ENCODE measurements around the gene STUB1.

The STUB1 gene

DNA sequence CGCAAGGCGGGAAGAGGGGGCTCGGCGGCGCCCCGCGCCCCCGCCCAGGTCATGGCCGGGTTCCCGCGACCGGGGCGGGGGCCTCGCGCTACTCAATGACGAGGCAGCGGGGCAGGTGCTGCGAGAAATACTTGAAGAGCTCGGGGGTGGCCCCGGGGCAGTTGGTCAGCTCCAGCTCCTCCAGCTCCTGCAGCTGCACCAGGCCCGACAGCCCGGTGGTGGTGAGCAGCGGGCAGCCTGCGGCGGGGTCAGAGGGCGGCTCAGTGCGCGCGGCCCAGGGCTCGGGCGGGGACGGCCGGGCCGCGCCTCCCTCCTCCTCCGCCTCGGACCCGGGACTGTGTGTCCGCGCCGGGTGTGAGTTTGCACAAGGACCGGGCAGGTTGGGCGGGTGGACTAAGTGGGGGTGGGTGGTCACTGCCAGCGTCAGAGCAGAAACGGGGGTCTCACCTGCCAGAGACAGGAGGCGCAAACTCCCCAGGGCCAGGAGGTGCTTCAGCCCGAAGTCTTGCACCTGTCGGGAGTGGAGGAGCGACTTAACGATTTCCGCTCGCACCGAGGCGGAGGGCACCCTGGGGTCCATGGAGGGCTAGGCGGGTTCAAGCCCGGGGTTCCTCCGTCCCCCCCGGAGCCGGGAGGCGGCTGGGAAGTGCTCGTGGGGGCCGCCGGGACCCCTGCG lies 14.1 kb downstream of the STUB1 start:
- TF ChIP-seq, protein P1, sequence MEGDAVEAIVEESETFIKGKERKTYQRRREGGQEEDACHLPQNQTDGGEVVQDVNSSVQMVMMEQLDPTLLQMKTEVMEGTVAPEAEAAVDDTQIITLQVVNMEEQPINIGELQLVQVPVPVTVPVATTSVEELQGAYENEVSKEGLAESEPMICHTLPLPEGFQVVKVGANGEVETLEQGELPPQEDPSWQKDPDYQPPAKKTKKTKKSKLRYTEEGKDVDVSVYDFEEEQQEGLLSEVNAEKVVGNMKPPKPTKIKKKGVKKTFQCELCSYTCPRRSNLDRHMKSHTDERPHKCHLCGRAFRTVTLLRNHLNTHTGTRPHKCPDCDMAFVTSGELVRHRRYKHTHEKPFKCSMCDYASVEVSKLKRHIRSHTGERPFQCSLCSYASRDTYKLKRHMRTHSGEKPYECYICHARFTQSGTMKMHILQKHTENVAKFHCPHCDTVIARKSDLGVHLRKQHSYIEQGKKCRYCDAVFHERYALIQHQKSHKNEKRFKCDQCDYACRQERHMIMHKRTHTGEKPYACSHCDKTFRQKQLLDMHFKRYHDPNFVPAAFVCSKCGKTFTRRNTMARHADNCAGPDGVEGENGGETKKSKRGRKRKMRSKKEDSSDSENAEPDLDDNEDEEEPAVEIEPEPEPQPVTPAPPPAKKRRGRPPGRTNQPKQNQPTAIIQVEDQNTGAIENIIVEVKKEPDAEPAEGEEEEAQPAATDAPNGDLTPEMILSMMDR (conservative IDR thresholded peaks at IDR 0.05; ENCODE audit: low read depth, low read length), result no peak
- no peak for DNase-seq (ENCODE audit: low read depth)
- H3K4me3 ChIP-seq (ENCODE audit: low read depth, low read length), result no peak overlapping the region

DNA sequence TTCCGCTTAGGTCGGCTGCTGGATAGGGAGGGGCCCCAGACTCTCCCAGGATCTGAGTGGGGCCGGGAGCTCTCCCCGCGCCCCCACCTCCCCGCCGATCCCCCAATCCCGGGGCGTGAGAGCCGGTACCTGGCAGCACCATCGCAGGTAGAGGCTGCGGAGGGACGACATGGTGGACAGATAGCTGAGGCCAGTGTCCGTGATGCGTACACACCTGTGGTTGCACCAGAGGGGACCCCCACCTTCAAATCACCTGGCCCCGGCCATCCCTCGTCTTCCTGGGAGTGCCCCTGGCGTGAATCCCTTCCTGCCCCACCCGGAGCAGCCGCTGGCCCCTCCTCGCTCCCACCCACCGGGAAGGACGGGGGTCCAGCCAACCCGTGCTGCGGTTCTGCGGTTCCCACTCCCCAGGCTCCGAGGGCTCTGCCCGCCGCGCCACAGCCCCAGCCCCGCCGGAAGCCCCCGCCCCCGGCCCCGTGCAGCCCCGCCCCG lies 14.7 kb downstream of the STUB1 start:
- no peak for DNase-seq (ENCODE audit: low read depth)
- TF ChIP-seq, protein P1 (conservative IDR thresholded peaks at IDR 0.05; ENCODE audit: low read depth, low read length), result no peak
- no peak overlapping the region for H3K4me3 ChIP-seq (ENCODE audit: low read depth, low read length)

DNA sequence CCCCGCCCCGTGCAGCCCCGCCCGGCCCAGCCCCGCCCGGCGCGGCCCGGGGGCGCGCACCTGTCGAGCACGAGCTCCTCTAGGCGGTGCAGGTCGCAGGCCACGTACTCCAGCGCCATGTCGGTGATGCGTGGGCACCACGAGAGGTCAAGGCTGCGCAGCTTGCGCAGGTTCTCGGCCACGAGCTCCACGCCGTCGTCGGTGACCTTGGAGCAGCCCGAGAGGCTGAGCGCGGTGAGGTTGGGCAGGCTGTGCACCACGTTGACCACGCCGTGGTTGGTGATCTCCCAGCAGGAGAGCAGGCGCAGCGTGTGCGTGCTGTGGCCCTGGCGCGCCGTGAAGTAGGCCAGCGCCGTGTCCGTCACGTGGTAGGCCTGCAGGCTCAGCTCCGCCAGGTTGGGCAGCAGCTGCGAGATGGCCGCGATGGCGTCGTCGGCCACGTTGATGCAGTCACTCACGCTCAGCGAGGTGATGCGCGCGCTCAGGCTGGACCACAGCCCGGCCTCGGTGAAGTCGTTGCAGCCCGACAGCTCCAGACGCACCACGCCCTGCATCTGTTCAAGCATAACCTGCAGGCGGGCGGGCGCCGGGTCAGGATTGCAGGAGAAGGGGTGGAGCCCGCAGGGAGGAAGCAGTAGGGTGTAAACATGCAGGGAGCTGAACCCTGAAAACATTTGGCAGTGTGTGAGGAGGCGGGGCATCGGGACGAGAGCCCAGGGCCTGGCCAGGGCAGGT lies 15.3 kb downstream of the STUB1 start:
- no peak overlapping the region for H3K4me3 ChIP-seq (ENCODE audit: low read depth, low read length)
- DNase-seq (ENCODE audit: low read depth), result no peak
- TF ChIP-seq, protein P1 (conservative IDR thresholded peaks at IDR 0.05; ENCODE audit: low read depth, low read length), result no peak

DNA sequence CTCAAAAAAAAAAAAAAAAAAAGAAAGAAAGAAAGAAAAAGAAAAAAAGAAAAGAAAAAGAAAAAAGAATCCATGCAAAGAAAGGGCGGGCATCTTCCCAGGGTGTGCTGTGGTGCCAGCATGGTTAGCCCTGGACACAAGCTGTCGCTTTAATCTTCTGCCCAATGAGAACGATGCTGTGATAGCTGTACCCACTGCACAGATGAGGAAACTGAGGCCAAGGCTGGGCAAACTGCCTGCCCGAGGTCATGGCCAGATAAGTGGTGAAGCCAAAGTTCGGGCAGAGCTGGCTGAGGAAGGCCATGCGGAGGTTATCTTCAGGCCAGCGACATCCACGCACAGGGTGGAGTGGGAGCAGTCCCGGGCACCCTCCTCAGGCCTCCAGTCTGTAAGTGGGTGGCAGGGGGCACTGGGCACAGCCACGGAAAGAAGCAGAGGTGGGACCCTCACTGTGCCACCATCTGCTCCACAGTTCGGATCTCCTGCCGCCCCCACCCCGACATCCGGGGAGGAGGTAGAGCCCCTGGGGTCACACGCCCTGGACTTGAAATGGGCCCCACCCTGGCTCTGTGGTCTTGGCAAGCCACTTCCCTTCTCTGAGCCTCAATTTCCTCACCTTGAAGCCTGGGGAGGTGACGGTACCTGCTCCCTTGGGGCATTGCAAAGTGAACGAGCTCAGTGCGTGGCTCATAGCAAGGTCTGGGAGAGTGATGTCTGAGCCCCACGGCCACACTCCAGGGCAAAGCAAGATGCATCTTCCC lies 18.9 kb downstream of the STUB1 start:
- TF ChIP-seq, protein P1 (conservative IDR thresholded peaks at IDR 0.05; ENCODE audit: low read depth, low read length), result no peak
- DNase-seq (ENCODE audit: low read depth), result no peak
- H3K4me3 ChIP-seq (ENCODE audit: low read depth, low read length), result no peak overlapping the region

DNA sequence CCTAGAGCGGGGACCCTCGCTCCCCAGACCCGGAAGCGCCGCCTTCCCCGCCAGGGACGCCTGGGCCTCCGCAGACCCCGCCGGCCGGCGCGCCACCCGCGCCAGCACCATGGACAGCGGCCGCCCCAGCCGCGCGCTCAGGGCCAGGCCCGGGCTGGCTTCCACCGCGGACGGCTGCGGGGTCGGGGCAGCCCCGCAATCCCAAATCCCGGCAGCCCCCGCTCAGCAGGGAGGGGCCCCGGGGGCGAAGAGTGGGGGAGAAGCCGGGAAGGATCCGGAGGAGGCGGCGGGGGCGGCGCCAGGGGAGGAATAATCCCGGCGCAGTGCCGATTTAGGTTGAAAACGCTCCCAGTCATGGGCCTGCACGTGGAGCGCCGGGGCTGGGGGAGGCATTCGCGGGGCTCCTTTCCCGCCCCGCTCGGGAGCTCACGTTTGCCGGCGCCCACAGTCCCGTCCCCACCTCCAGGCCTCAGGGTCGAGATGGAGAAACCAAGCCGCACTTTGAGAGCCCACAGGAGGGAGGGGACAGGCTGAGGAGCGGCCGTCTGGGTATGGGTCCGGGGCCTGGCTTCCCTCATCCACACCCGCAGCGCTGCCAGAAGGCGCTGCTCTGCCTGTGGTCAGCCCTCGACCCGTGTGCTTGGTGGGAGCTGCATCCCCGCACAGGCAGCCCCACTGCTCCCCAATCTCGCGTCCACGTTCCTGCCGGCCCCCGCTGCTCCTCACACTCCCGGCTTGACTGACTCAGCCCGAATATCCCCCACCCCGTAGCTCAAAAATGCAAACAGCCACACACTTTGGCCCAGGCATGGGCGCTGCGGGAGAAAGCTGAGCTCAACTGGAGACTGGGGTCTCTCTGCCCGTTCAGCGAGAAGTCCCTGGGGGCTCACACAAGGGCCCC lies 20.7 kb downstream of the STUB1 start:
- H3K4me3 ChIP-seq (ENCODE audit: low read depth, low read length), result no peak overlapping the region
- TF ChIP-seq, protein P1 (conservative IDR thresholded peaks at IDR 0.05; ENCODE audit: low read depth, low read length), result no peak
- no peak for DNase-seq (ENCODE audit: low read depth)

DNA sequence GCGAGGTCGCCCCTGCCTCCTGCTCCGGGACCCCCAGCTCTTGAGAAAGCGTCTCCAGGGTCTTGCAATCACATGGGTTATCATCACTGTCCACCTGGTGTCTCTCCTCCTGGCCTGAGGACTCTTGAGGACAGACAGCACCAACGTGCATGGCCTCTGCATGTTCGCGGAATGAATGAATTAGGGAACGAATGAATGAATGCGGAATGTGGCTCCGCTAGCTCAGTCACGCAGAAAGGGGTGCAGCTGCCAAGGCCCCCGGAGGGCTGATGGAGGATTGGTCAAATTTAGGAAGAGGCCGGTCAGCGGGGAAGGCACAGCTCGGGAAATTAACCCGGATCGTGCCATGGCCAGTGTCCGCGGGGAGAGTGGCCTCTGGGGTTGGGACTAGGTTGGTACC lies 22.1 kb downstream of the STUB1 start:
- TF ChIP-seq, protein P1 (conservative IDR thresholded peaks at IDR 0.05; ENCODE audit: low read depth, low read length), result no peak
- DNase-seq (ENCODE audit: low read depth), result no peak
- no peak overlapping the region for H3K4me3 ChIP-seq (ENCODE audit: low read depth, low read length)
